Cardiac fibroblast (primary cell): ENCODE data around the gene PBOV1.

Source experiments
- DNase-seq, 2 donors: peaks; one replicate each; pipeline versions ENCODE4 v3.0.0 to v3.0.0-alpha.2; 2010; ENCODE audit warnings: low read depth in 2 of 2
- H3K4me3 ChIP-seq, 2 donors: replicated peaks in 1 of 2; 1 replicate in 1 of 2; 2 replicates in 1 of 2; pipeline ENCODE4 v1.5.1; 2011; ENCODE audit warnings: low read depth in 2 of 2, low read length in 2 of 2, mild to moderate bottlenecking in 2 of 2, moderate library complexity in 1 of 2
- CTCF ChIP-seq: IDR thresholded peaks from one replicate; pipeline ENCODE4 v1.5.1; 2011; ENCODE audit warnings: low read depth, mild to moderate bottlenecking, low read length, inconsistent platforms

The PBOV1 gene

DNA sequence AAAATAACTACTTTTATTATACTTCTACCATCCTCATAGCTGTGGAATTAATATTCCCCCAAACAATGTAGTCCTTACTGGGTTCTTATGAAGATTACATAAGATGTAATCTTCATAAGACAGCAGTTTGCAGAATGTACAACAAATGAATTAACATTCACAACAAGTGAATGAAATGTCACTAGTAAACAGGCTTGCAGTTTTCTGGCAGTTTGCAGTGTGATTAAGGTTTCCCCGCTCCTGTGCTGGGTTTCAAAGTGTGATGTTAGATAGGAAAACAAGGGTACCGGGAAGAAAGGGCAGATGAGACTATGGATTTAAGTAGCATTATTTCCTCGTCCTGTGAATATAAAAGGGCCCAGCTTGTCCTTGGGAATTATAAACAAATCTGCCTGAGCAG lies 34.1 kb downstream of the PBOV1 start:
- TF ChIP-seq CTCF: no peak
- DNase-seq: no peak

DNA sequence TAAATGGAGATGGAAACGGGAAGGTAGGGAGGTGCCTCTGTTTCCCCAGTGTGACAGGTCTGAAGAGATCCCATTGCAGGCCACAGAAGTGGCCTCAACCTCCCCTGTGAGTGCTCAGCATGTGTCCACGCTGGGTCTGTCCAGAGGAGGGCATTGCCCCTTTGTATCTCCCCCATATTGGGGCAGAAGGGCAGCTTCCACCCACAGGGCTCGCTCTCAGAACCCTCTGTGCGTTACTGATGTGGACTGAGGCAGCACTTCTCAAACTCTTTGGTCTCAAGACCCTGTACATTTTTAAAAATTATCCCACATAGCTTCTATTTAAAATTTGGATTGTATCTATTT lies 34.5 kb downstream of the PBOV1 start:
- TF ChIP-seq CTCF: no peak
- no peak overlapping the region for H3K4me3 ChIP-seq
- DNase-seq: no peak

More for the DNA sequence above, 34.1 kb downstream of the PBOV1 start:
- no peak overlapping the region for H3K4me3 ChIP-seq

GRCh38 chr6:138182939-138183789 lies 35.1 kb downstream of the PBOV1 start:
- no peak overlapping the region for H3K4me3 ChIP-seq
- no peak for TF ChIP-seq CTCF
- DNase-seq: no peak

DNA sequence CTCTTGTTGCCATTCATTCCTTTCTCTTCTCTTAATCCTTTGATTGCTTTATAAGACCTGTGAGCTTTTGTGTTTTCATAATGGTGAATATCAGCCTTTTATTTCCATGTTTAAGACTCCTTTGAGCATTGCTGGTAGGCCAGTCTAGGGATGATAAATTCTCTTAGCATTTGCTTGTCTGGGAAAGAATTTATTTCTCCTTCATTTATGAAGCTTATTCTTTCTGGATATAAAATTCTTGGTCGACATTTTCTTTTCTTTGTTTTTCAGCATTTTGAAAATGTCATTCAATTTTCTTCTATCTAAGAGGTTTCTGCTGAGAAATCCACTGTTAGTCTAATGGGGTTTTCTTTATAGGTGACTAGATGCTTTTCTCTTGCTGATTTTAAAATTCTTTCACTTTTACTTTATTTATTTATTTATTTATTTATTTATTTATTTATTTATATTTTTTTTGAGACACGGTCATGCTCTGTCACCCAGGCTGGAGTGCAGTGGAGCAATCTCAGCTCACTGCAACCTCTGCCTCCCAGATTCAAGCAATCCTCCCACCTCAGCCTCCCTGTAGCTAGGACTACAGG lies 41.5 kb downstream of the PBOV1 start:
- TF ChIP-seq CTCF: no peak
- no peak for DNase-seq
- no peak overlapping the region for H3K4me3 ChIP-seq

DNA sequence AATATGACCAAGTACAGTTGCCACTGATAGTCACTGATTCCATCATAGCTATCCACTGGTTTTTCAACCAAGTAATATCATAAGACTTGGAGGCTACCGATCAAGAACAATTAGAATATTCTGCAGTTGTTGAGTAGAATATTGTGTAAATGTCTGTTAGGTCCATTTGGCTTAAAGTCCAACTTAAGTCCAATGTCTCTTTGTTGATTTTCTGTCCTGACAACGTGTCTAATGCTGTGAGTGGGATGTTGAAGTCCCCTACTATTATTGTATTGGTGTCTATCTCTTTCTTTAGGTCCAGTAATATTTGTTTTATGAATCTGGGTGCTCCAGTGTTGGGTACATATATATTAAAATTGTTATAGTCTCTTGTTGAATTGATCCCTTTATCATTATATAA lies 42.7 kb downstream of the PBOV1 start:
- DNase-seq: no peak
- H3K4me3 ChIP-seq: no peak overlapping the region
- TF ChIP-seq CTCF: no peak
